HG03460 (cell line): ENCODE data around the gene MPV17.
"Not testable (repeated sequence)": the region's sequence is repeated elsewhere in the genome, so short reads cannot be mapped to it uniquely, and the experiment has no call there.

ENCODE experiments used
- ATAC-seq: cut with Tn5 transposase; IDR thresholded peaks from one replicate; pipeline ENCODE4 v1.9.1; 2021; ENCODE audit not compliant: unreplicated experiment

MPV17 gene

DNA sequence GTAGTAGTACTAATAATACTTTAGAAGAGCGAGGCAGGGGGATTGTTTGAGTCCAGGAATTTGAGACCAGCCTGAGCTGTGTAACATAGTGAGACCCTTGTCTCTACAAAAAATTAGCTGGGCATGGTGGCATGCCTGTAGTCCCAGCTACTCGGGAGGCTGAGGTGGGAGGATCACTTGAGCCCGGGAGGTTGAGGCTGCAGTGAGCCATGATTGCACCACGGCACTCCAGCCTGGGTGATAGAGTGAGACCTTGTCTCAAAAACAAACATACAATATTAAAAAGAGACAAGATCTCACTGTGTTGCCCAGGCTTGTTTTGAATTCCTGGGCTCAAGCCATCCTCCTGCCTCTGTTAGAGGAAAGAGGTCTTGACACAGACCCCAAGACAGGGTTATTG is 22.3 kb downstream of the MPV17 start:
- ATAC-seq = not testable (repeated sequence)

DNA sequence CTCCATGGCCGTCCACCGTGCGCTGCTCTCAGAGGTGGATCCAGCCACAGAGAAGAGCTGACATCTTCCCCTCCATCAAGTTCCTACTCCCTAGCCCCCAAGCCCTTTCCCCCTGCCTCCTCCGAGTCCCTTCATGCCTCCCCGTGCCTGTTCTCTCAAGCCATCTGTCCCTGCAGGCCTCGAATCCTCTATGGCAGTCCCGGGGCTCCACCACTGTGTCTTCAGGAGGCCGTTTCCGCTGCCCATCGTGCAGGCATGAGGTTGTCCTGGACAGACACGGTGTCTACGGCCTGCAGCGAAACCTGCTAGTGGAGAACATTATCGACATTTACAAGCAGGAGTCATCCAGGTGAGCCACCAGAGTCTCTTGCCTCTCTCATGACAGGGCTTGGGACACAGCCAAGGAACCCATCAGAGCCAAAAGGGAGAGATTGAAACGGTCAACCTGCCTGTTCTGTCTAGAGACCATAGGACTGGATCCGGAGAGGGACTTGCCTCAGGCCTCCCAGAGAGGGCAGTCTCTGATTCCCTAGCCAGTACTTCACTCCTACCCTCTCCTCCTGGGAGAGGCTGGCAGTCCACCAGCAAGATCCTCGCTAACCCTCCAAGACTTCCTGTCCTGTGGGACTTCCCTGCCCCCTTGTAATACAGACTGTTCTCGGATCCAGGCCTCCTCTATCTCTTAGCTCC is 24.4 kb downstream of the MPV17 start:
- no peak for ATAC-seq

DNA sequence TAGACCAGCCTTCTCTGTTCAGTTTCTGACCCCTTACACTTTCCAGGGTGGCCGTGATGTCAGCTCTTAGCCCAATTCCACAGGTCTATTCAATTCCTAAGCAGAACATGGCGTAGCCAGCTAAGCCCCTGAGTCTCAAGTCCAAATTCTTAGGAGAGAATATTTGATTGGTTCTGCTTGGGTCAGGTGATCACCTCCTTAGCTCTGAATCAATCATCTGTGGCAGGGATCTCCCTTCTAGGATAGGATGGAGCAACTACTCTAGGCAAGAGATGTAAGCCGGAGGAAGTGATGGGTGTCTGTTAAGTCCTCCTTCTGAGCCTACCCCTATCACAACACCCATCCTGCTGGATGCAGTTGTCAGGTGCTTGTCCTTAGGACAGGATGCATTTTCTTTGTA is 25.7 kb downstream of the MPV17 start:
- no peak for ATAC-seq

DNA sequence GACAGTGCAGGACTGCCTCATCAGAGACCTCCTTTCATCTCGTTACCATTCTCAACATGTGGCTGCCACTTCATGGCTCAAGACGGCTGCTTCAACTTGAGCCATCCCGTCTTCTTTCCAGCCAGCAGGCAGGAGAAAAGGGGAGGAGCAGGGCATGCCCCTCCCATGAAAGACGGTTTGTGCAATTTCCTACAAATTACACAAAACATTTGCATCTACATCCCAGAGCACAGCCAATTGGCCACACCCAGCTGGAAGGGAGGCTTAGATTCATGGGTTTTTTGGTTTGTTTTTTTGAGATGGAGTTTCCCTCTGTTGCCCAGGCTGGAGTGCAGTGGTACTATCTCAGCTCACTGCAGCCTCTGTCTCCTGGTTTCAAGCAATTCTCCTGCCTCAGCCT is 26.4 kb downstream of the MPV17 start:
- ATAC-seq = no peak

DNA sequence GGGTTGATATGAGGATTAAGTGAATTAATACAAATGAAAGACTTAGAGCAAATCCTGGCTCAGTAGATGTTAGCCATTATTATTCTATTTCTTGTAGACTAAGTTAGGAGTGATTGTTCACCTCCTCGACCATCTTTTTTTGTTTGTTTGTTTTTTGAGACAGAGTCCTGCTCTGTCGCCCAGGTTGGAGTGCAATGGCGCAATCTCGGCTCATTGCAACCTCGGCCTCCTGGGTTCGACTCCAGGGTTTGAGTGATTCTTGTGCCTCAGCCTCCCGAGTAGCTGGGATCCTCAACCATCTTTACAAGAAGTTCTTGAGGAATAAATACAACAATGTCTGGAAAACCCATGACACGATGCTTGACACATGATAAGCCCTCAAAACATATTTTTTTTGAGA is 28.0 kb downstream of the MPV17 start:
- no peak for ATAC-seq

DNA sequence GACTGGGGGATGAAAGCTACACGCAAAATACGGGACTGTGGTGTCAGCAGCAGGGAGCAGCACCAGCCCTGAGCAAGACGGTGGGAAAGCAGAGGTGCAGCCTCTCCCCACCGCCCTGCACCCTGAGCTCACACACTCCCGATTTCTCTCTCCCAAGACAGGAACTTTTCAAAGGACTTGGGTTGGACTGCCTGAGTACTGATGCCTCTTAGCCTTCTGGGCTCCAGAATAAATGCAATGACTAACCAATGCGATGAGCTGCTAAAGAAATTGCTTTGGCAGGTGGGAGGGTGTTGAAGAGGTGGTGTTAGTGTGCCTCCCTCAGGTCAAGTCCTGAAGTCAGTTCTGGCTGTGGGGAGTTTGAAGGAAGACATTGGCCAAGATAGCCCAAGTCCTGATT is 31.0 kb downstream of the MPV17 start:
- ATAC-seq = no peak

DNA sequence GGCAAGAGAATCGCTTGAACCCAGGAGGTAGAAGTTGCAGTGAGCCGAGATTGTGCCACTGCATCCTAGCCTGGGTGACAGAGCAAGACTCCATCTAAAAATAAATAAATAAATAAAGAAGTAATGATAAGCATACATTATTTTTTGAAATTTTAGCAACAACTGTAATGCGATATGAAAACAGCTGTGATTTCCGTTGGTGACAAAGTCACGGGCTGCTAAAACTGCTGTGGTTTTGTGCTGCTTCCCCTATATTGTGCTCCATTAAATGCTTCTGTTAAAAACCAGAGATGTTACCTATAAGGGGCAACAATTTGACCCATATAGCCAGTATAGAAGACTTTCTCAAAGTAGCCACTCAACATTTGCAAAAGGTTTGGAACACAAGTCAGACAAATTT is 32.3 kb downstream of the MPV17 start:
- no peak for ATAC-seq

DNA sequence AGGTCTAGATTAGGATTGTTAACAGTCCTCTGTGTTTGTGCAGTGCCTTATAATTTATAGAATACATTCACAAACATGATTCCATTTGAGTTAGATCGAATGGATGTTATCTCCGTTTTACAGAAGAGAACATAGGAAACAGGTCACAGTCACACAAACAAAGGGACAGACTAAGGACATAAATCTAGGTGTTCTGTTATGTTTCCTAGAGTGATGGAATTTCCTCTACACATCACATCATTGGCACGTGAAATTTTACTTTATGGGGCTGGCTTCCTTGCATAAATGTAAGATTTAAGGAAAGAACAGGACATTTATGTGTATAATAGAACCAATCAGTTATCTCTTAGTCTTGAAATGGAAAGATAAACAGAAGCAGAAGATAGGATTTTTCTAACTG is 34.3 kb downstream of the MPV17 start:
- ATAC-seq = no peak

DNA sequence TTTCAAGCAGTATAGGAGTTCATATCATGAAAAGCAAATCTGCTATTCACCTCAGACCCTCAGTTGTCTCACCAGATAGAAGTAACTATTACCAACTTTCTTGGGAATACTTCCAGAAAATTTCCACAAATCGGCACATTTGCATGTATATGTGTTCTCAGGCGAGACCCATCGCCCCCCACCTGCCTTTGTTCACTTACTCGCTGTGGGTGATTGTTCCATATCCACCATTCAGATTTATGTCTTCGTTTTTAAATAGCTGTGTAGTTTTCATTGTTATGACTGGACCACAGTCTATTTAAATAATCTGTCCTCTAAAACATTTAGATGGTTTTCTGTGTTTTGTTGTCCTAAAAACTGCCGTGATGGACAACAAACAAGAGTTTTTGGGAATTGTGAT is 37.4 kb downstream of the MPV17 start:
- ATAC-seq = no peak

DNA sequence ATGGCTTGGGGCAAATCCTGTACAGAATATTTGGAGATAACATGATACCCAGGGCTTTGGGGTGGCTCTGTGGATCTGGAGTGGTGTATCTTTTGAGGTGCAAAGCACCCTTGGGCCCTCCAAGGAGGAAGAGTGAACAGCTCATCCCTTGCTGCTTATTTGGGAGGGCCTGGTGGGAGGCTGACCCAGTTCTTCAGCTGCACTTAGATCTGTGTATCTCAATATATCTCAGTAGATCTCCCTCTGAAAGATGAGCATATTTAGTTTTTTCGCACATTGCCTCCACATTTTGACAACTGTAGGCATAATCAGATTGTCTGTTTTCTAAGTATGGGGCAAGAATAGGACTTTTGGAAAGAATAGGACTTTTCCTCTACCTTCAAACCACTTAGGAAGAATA is 37.9 kb downstream of the MPV17 start:
- ATAC-seq = no peak

DNA sequence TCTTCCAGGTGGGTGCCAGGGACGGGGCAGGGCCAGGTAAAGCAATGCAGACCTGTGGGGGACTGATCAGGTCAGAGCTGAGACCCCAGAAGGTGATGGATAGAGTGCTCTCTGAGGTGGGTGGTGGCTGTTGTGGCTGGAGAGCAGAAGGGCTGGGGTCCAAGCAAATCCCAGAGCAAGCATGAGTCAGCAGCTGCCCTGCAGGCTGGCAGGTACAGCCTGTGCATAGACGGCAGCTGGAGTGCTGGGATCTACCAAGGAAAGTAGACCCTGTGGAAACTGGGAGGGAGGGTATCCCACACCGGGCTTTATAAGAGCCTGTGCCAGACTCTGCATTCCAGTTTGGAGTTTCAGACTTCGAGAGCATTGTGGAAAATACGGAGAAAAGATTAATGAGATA is 40.0 kb downstream of the MPV17 start:
- no peak for ATAC-seq

DNA sequence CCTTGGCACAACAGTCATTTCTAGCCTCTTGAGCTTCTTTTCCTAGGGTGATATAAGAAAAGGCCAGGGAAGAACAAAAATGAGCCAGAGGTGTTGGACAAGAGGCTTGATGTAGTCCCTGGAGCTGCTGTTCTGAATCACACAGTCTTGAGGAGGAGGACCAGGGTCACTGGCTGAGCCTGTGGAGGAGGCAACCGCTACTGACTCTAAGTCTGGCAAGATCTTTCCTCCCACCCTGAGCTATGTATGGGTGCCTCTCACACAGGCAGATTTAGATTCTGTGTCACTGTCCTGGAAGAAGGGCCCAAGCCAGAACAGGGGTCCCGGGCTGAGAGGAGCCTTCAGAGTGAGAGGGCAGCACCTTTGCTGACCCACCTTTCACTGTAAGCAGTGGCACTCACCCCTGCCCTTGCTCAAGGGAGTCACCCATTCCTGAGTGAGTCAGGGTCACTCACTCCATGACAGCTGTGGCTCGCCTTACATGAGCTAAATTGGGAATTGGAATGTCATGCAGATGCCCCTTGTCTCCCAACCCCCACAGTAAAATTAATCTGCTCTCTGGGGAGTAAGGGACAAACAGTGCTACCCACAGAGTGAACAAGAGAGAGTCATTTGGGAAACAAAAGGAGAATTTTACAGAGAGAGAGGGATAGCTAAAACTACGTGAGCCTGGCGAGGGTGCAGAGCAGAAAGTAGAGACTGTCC is 40.9 kb downstream of the MPV17 start, which contains the start of gene TRIM54:
TRIM54 (plus strand) TSS at position 575 of the 705 bp plus-strand sequence. CDS start 303 bp downstream, outside the sequence.
- no peak for ATAC-seq

DNA sequence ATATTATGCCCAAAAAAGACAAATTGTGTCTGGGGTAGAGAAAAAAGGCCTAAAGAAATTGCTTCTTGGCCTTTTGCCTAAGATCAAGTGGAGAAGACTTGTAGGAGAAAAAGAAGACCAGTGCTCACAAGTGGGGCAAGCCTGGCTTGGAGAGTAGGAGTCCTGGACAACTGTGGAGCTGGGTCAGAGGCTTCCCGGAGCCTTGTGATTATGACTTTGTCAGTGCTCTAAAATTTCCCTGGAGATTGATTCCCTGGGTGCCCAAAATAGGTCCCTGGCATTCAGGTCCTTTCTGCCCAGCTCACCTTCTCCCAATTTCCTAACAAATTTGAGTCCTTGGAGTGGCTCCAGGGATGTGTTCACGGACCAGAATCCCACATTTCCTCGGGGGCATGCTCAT is 41.5 kb downstream of the MPV17 start:
- ATAC-seq = no peak

DNA sequence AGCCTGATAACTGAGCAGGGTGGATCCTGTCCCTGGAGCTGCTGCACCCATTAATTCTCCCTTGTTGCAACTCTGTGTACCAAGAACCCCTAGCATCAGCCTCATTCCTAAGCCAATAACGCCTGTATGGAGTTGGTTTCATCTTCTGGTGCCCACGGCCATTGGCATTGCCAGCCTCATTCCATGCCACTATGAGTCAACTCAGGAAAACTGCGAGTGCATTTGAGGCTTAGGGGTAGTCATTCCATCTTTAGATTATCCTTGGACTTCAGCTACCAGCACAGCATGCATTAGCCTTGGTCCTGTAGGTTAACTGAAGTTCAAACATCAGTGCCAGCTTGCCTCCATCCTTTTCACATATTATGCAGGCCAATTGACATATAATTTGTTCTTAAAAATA is 42.1 kb downstream of the MPV17 start:
- no peak for ATAC-seq

DNA sequence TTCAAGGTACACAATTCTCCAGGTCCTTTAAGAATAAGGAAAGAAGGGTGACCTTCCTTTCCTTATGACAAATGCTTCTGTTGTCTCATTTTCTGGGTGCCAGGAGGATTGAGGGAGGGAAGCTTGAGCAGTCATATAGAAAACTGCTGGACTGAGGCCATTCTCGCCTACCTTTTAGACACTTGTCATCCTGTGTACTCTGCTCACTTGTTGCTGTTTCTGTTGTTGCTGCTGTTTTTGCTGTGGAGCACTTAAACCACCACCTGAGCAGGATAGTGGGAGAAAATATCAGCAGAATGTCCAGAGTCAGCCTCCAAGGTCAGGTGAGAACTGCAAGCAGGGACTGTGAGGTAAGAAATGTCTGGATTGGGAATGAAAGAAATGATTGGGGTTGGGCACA is 44.9 kb downstream of the MPV17 start:
- no peak for ATAC-seq

DNA sequence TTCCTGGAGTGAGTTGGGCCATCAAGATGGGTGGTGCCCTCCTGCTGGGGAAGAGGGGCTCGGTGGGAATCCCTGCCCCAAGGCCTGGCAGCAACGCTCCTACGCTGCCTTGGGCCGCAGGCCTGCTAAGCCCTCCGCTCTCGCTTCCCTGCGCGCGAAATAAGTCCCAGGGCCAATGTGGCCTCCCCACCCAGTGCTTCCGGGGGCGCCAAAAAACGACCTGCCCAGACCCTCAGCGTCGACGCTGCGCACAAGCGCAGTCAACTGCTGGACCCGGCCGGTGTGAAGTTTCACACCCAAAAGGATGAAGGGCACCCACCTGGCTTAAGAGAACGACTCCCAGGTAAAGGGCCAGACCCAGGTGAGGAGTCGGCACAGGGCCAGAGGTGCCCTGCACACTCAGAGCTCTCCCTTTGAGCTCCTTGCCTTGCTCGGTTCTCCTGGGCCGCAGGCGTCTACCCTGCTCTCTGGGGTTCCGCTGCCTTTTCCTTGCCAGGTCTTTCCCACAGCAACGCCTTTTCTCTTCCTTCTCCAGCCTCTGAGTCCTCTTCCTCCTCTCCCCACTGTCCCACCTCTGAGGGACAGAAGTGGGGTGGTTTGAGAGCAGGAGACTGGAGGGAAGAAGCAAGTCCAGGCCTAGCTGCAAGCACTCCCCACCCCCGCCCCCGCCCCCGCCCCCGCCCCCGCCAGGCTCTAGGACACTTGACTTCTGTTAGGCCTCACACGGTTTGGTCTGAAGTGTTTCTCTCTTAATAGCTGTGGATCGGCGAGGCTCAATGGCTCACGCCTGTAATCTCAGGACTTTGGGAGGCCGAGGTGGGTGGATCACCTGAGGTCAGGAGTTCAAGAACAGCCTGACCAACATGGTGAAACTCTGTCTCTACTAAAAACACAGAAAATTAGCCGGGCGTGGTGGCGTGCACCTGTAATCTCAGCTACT is 47.4 kb downstream of the MPV17 start, which contains the start of gene DNAJC5G:
DNAJC5G (plus strand) TSS at position 223 of the 940 bp plus-strand sequence. CDS start 1,296 bp downstream, outside the sequence.
- ATAC-seq = no peak

DNA sequence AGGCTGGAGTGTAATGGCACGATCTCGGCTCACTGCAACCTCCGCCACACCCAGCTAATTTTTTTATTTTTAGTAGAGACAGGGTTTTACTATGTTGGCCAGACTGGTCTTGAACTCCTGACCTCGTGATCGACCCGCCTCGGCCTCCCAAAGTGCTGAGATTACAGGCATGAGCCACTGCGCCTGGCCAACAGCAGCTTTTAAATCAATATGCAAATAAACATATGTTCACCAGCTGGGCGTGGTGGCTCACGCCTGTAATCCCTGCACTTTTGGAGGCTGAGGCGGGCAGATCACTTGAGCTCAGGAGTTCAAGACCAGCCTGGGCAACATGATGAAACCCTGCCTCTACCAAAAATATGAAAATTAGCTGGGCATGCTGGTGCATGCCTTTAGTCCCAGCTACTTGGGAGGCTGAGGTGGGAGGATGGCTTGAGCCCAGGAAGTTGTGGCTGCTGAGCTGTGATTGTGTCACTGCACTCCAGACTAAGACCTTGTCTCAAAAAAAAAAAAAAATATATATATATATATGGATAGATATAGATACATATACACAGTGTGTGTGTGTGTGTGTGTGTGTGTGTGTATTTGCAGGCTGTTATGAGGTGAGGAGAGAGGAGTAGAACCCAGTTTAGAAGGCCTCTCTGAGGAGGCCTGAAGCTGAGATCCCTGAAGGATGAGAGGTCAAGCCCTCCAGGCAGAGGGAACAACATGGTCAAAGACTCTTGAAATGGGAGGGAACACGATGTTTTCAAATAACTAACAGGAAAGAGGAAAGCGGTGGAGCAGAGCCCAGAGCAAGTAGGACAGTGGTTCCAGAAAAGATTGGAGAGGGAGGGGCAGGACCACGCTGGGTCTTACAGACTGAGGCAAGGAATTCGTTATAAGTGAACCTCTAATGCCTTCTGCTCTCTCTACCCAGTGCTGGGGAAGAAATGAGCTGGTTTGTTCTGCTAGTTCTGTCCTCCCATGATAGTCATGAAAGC is 50.1 kb downstream of the MPV17 start:
- not testable (repeated sequence) for ATAC-seq

DNA sequence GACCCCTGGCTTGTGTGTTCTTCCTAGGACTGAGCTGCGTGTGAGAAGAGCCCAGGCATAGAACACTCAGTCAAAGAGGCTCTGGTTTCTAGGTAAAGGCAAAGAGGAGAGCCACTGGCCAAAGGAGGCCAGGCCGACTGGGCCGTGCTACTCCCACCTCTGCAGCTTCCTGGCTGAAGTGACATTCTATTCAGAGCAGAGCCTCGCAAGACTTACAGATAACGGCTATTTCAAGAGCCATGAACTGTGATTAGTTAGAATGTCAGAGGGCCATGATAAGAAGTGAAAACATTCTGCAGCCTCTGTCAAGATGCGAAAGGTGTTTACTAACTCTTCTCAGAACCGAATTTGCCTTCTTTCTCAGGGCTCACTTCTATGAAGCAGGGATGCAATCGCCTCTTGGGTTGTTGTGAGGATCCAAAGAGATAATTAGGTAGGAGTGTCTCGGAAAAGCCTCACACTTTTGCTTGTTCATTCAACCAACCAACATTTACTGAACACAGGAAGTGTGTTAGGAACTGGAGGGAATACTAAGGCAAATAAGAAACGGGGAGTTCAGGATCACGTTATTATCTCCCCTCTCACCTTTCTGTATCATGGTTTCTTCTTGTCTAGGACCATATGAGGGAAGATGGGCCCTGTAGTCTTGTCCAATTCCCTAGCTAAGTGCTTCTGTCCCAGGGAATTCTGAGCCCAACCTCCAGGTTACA is 51.1 kb downstream of the MPV17 start:
- no peak for ATAC-seq

DNA sequence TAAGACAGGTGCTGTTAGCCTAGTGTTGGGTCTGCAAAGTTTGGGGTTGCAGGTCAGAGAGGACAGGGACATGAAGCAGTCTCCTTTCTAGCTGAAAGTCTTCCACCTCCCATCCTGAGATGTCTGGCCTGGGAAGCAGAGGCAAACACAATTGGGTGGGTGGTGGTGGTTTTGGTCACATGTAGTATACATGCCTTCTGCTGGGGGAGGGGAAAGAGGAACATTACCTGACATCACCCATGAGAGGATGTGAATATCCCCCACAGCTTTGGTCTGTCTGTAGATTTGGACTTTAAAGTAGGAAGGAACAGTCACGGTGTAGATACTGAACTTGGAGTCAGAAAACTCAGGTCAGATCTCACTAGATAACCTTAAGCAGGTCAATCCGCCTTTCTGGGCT is 52.2 kb downstream of the MPV17 start:
- ATAC-seq = no peak

DNA sequence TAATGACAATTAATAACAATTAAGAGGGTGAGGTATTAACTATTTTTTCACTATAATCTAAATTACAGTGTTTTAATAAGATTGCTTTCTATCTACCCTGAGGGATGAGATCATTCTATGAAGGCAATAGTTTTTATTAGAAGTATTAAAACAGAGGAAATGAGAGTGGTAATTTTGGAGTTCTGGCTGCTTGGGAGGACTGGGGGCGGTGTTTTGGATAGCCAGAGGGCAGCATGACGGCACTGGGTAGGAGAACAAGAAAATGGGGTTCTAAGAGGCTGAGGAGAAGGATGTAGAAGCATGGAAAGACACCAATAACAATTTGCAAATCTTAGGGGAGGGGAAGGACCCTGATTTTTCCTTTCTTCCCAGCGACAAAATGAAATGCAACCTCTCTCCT is 52.8 kb downstream of the MPV17 start:
- no peak for ATAC-seq
